Activated naive CD4-positive, alpha-beta T cell treated with anti-CD3 and anti-CD28 coated beads, Interleukin-2, amount 50 U/mL, for 24 hours (primary cell): ENCODE data around the gene MECP2.
"Not testable (repeated sequence)": the region's sequence is repeated elsewhere in the genome, so short reads cannot be mapped to it uniquely, and the experiment has no call there.

Experiments used
- H3K27ac Mint-ChIP-seq: one replicate; pipeline ENCODE4 v1.8.0; 2021; ENCODE audit warnings: mild to moderate bottlenecking, mixed read lengths
- H3K27me3 Mint-ChIP-seq: one replicate; pipeline ENCODE4 v1.8.0; 2021; ENCODE audit warnings: mixed read lengths
- H3K36me3 Mint-ChIP-seq: one replicate; pipeline ENCODE4 v1.8.0; 2021; ENCODE audit warnings: mixed read lengths
- H3K4me1 Mint-ChIP-seq: one replicate; pipeline ENCODE4 v1.8.0; 2021; ENCODE audit warnings: mixed read lengths
- H3K4me3 Mint-ChIP-seq: one replicate; pipeline ENCODE4 v1.8.0; 2021; ENCODE audit warnings: mild to moderate bottlenecking, mixed read lengths
- H3K9me3 Mint-ChIP-seq: one replicate; pipeline ENCODE4 v1.8.0; 2021; ENCODE audit warnings: mixed read lengths

The MECP2 gene

DNA sequence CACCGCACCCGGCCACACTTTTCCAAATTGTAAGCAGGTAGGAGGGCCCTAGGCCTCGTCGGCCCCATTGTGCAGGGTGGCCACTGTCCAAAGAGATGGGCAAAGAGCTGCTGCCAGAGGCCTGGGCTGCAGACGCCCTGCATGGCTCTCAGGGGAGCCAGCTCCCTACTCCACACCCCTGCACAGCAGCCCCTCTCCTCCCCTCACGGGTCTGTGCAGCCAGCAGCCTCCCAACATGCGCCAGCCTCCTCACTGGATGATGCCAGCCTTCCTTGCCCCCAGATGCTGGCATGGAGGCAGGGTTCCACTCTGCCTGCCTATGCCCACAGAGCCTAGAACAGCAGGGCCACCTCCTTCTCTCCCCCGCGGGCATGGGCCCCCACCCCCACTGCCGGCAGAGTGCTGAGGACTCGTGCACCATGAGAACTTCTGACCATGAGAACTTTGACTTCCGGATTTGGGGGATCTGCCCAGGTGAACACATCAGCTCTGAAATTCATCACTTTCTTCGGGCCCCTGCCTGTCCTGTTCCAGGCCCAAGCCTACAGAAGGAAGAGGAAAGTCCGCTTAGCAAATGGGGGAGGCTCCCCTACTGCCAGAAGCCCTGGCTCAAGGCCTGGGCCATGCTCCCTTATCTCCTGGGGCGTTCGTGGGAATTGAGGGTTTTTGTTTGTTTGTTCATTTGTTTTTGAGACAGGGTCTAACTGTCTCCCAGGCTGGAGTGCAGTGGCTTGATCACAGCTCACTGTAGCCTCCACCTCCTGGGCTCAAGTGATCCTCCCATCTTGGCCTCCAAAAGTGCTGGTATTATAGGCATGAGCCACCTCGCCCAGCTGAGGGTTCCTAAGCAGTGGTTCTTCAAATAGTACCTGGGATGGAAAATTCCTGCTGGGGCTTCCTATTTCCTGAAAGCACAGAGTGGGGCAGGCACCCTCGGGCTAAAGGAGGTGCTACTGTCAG lies 85.9 kb downstream of the MECP2 start:
- peaks cover 9% of the 10 kb centered on the region for H3K4me1 Mint-ChIP-seq
- H3K9me3 Mint-ChIP-seq: no peaks in the 10 kb centered on the region
- peaks cover 4% of the 10 kb centered on the region for H3K36me3 Mint-ChIP-seq
- H3K4me3 Mint-ChIP-seq: no peak overlapping the region
- no peaks in the 10 kb centered on the region for H3K27me3 Mint-ChIP-seq
- no peak overlapping the region for H3K27ac Mint-ChIP-seq

DNA sequence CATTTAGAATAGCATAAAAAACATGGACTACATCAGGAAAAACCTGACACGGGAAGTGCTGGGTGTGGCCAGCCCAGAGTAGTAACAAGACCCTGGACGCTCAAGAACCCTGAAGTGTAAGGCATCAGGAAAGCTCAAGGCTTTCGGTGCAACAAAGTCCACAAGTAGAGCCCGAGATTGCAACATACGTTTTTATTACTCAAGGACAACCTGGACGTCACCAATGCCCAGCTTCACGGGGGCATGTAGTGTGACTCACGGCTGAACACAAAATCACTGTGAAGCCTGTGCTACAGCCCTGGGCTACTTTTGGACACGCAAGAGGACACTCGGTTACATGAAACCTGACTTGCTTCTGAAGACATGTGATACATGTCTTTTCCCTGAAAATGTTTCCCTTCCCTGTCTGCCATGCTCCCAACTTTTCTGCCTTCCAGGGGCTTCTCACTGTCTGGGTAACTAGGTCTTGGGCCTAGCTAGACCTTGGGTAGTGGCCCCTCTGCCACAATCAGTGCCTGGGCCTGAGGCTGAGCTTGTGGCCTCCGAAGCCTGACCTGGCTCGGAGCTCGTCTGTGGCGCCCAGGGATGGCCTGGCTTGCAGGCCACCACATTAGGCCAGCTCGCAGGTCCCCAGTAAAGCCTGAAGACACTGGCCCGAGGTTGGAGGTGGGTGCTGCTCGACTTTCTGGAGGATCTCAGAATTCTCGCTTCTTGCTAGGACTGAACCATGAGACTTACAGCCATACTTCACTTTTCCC lies 87.0 kb downstream of the MECP2 start:
- no peak overlapping the region for H3K4me3 Mint-ChIP-seq
- peaks cover 5% of the 10 kb centered on the region for H3K4me1 Mint-ChIP-seq
- no peaks in the 10 kb centered on the region for H3K27me3 Mint-ChIP-seq
- H3K9me3 Mint-ChIP-seq: no peaks in the 10 kb centered on the region
- peaks cover 4% of the 10 kb centered on the region for H3K36me3 Mint-ChIP-seq
- no peak overlapping the region for H3K27ac Mint-ChIP-seq

DNA sequence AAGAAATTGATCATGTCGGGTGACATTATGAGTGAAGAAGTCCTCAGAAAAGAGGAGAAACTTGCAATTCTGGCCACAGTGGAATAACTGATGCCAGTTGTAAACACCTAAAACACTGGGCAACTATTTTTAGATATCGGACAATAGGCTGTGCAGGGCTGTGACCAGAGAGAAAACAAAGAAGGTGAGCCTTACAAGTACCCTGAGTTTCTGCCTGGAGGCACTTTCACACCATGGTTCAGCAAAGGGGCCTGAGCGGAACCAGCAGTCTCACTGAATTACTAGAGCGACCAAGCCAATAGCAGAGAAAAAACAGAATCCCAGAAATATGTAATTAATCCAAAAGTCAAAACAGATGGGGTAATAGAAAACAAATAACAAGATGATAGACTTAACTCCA lies 89.0 kb downstream of the MECP2 start:
- H3K27ac Mint-ChIP-seq: peak overlapping the region; percentile 23
- H3K27me3 Mint-ChIP-seq: no peaks in the 10 kb centered on the region
- no peaks in the 10 kb centered on the region for H3K9me3 Mint-ChIP-seq
- no peak overlapping the region for H3K4me3 Mint-ChIP-seq
- peaks cover 4% of the 10 kb centered on the region for H3K36me3 Mint-ChIP-seq
- H3K4me1 Mint-ChIP-seq: peaks cover 5% of the 10 kb centered on the region

DNA sequence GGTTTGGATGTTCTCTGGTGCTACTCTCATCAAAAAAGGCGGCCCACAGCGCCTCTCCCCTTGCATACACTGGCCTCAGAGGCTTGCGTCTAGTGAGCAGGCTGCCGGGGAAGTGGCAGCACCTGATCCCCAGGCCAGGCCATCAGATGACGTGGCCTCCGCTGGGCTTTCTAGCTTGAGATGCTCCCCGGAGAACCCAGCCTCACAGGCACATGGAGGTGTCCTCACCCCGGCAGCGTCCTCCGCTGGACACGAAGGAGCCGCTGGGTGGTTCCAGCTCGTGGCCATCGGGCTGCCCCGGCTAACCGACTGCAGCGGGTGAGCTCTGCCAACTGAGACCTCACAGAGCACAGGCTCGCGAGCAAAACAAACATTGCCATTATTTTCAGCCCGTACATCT lies 90.6 kb downstream of the MECP2 start:
- Mint-ChIP-seq H3K9me3 (no peaks in the 10 kb centered on the region), H3K36me3 (peaks cover 4% of the 10 kb centered on the region), H3K4me3 (no peak overlapping the region), H3K4me1 (peaks cover 17% of the 10 kb centered on the region), H3K27me3 (no peaks in the 10 kb centered on the region), H3K27ac (no peak overlapping the region)

DNA sequence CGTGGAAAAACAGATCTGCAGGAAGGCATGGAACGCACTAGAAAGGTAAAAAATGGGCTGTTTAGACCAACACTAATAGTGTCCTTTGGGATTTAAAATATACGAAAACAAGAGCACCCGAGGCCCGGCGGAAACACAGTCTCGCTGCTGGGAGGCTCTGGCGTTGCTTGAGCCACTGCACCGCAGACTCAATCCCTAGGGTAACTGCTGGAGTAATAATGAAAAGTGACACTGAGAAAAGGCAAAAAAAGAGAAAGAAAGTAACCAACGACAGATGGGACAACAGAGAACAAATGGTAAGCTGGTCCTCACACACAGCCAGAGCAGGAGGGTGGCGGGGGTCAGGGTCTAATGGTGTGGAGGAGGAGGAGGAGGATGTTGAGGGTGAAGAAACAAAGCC lies 93.2 kb downstream of the MECP2 start:
- Mint-ChIP-seq H3K27me3 (no peaks in the 10 kb centered on the region), H3K27ac (no peak overlapping the region), H3K36me3 (peaks cover 6% of the 10 kb centered on the region), H3K9me3 (no peaks in the 10 kb centered on the region), H3K4me1 (peaks cover 22% of the 10 kb centered on the region), H3K4me3 (no peak overlapping the region)

DNA sequence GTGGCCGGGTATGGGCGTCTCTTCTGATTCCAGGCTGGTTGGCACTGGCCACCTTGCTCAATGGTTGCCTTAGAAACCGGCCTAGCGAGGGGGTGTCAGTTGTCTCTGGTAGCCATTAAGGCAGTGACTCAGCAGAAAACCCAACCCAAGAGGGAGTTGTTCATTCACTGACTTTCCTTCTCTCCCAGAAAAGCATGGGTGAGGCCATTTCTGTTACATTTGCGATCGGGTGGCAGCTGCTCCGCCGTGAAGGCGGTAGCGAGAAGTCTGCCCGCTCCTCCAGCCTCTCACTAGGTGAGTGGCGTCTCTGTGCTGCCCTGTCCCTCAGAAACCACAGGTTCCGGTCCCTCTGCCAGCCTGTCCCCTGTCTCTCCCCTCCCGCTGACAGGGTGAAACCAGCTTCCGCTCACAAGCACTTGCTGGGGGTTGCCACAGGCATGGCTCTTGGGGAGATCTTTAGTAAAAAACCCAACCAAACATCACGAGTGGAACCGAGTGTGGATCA lies 95.2 kb downstream of the MECP2 start:
- H3K4me3 Mint-ChIP-seq: peak overlapping the region; percentile 65
- no peaks in the 10 kb centered on the region for H3K9me3 Mint-ChIP-seq
- H3K27me3 Mint-ChIP-seq: no peaks in the 10 kb centered on the region

DNA sequence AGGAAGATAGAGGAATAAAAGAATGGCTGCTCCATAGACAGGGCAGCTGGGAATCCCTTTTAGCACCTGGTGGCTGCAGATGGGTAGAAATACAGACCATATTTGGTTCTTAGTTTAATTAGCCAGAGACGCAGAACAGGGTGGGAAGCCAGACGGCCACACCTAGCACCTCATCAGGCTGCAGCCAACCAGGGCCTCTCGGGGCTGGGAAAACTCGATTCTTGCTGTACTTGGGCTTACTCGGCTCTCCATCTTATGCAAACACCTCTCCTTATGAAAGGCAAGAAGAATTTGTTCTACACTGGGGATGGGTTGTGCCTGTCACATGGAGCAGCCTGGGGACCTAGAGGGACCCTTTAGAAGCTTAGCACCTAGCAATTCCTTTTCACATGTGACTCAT lies 97.5 kb downstream of the MECP2 start:
- Mint-ChIP-seq H3K27ac (no peak overlapping the region), H3K4me3 (no peak overlapping the region), H3K36me3 (peaks cover 1% of the 10 kb centered on the region), H3K4me1 (peaks cover 17% of the 10 kb centered on the region), H3K27me3 (no peaks in the 10 kb centered on the region), H3K9me3 (no peaks in the 10 kb centered on the region)

More for the DNA sequence above, 95.2 kb downstream of the MECP2 start:
- Mint-ChIP-seq H3K4me1 (peaks cover 17% of the 10 kb centered on the region), H3K27ac (peak overlapping the region; percentile 94), H3K36me3 (peaks cover 1% of the 10 kb centered on the region)

DNA sequence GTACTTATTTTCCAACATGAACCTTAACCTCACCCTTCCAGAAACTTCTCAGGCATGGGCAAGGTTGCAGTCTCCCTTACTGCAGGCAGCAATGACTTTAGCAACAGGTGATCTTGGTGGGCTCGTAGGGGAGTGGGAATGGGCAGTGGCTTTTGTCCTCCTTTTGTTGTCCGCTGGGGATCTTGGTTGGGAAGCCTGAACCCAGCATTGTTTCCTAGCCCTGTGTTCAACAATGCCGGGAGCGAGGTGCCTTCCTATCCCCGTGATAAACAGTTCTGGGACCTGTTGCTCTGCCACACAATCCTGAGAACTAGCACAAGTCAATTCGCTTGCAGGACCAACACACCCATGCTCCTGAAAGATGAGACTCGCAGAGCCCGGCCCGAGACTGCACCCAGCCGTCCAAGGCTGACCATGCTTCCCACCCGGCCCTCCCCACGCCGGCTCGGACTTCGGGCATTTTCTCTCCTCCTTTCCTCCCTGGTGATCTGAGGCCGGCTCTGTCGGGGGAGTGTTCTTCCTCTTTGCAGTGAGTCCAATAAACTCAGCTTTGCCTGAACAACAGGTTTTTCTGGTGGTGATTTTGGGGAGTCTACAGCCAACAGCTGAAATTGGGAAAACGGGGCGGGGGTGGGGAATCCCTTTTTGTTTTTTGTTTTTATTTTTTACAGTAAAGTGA lies 98.0 kb downstream of the MECP2 start:
- H3K4me3 Mint-ChIP-seq: no peak overlapping the region
- H3K27me3 Mint-ChIP-seq: no peaks in the 10 kb centered on the region
- H3K4me1 Mint-ChIP-seq: peaks cover 17% of the 10 kb centered on the region
- peaks cover 1% of the 10 kb centered on the region for H3K36me3 Mint-ChIP-seq
- H3K27ac Mint-ChIP-seq: no peak overlapping the region
- no peaks in the 10 kb centered on the region for H3K9me3 Mint-ChIP-seq

DNA sequence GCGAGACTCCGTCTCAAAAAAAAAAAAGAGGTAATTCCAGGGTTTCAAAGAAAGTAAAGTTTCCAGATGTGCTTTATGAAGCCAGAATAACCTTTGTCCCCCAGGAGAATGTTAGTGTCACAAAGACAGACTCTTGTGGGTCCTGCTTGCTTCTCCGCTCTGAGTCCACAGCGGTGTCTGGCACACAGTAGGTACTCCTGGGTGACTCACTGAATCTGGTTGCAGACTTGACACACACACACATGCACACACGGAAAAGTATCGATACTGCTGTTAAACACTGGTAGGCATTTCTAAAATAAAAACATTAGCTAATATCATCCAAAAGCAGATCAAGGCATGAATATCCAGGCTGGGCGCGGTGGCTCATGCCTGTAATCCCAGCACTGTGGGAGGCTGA lies 102.0 kb downstream of the MECP2 start:
- no peaks in the 10 kb centered on the region for H3K9me3 Mint-ChIP-seq
- H3K4me1 Mint-ChIP-seq: peaks cover 12% of the 10 kb centered on the region
- H3K27me3 Mint-ChIP-seq: no peaks in the 10 kb centered on the region
- H3K27ac Mint-ChIP-seq: no peak overlapping the region
- H3K4me3 Mint-ChIP-seq: no peak overlapping the region
- no peaks in the 10 kb centered on the region for H3K36me3 Mint-ChIP-seq

DNA sequence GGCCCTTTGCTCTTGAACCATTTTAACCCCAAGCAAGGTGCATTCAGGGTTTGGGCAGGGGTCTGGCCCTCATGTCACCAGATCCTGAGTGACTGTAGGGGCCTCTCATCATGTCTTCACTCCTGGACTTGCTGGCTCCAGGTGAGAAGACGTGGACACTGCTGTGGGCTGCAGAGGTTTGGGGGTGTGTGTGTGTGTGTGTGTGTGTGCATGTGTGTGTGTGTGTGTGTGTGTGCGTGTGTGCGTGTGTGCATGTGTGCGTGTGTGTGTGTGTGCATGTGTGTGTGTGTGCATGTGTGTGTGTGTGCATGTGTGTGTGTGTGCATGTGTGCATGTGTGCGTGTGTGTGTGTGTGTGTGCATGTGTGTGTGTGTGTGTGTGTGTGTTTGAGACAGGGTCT lies 103.1 kb downstream of the MECP2 start:
- not testable (repeated sequence) for H3K27ac Mint-ChIP-seq, H3K36me3 Mint-ChIP-seq, H3K27me3 Mint-ChIP-seq, H3K9me3 Mint-ChIP-seq, H3K4me3 Mint-ChIP-seq
- H3K4me1 Mint-ChIP-seq: peaks cover 22% of the 10 kb centered on the region

DNA sequence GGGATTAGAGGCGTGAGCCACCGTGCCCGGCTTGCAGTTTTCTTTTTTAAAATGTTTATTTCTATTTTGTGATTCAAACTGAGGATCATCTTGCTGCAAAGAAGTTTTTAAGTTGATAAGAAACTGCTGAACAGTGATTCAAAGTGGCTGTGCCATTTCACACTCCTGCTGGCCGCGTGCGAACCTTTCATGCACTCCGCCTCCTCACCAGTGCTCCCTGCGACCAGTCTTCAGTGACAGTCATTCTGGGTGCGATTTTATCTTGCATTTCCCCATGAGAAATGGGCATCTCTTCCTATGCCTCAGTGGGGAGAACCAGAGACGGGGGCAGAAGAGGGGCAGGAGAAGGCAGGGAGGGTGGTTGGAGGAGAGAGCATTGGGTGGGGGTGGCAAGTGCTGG lies 103.5 kb downstream of the MECP2 start:
- H3K4me3 Mint-ChIP-seq: no peak overlapping the region
- no peaks in the 10 kb centered on the region for H3K36me3 Mint-ChIP-seq
- H3K27ac Mint-ChIP-seq: no peak overlapping the region
- no peaks in the 10 kb centered on the region for H3K27me3 Mint-ChIP-seq
- H3K4me1 Mint-ChIP-seq: peaks cover 24% of the 10 kb centered on the region
- no peaks in the 10 kb centered on the region for H3K9me3 Mint-ChIP-seq

DNA sequence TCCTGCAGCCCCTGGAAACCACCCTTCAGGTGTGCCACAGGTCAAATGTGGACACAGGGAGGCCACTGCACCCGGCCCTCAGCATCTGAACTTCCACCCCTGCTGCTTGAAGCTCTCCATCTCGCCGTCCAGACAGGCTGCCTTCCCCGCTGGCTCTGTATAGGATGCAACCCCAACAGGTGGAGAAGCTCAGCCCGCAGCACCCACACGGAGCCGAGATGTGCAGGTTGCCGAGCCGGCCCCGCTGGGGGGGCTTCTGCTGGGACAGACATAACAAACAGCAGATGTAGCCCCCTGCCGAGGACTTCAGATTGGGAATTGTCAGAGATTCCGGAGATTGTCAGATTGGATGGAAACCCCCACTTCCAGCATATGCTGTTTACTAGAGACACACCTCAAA lies 104.4 kb downstream of the MECP2 start:
- H3K9me3 Mint-ChIP-seq: no peaks in the 10 kb centered on the region
- no peaks in the 10 kb centered on the region for H3K36me3 Mint-ChIP-seq
- H3K4me1 Mint-ChIP-seq: peaks cover 24% of the 10 kb centered on the region
- H3K4me3 Mint-ChIP-seq: no peak overlapping the region
- H3K27me3 Mint-ChIP-seq: no peaks in the 10 kb centered on the region
- no peak overlapping the region for H3K27ac Mint-ChIP-seq

DNA sequence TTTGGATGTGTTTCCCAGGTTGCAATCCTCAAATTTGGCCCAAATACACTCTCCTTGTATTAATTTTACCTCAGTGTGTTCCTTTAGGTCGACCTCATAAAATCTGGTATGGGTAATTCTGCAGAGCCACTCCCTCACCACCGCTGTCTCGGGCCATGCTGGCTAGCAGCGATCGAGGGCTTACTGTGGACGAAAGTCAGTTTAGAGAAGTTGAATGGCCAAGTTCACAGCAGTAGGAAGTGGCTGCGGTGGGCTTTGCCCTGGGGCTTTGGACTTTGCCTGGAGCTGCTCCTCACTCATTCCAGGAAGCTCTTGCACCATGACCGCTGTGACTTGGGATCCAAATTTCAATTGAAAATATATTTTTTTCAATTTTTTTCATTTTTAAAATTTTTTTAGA lies 105.3 kb downstream of the MECP2 start:
- peaks cover 24% of the 10 kb centered on the region for H3K4me1 Mint-ChIP-seq
- no peaks in the 10 kb centered on the region for H3K36me3 Mint-ChIP-seq
- no peak overlapping the region for H3K4me3 Mint-ChIP-seq
- H3K27ac Mint-ChIP-seq: no peak overlapping the region
- no peaks in the 10 kb centered on the region for H3K27me3 Mint-ChIP-seq
- no peaks in the 10 kb centered on the region for H3K9me3 Mint-ChIP-seq

DNA sequence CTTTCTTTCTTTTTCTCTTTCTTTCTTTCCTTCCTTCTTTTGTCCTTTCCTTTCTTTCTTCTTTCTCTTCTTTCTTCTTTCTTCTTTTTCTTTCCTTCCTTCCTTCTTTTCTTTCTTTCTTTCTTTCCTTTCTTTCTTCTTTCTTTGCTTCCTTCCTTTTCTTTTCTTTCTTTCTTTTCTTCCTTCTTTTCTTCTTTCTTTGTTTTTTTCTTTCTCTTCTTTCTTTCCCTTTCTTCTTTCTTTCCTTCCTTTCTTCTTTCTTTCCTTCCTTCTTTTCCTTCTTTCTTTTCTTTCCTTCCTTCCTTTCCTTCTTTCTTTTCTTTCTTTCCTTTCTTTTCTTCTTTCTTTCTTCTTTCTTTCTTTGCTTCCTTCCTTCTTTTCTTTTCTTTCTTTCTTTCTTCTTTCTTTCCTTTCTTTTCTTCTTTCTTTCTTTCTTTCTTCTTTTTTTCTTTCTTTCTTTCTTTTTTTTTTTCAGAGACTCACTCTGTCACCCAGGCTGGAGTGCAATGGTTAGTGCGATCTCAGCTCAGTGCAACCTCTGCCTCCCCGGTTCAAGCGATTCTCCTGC lies 106.4 kb downstream of the MECP2 start:
- H3K4me3 Mint-ChIP-seq: peak overlapping the region; percentile 58
- H3K27me3 Mint-ChIP-seq: no peaks in the 10 kb centered on the region
- H3K4me1 Mint-ChIP-seq: peaks cover 24% of the 10 kb centered on the region
- H3K9me3 Mint-ChIP-seq: no peaks in the 10 kb centered on the region
- H3K27ac Mint-ChIP-seq: peak overlapping the region; percentile 77
- H3K36me3 Mint-ChIP-seq: no peaks in the 10 kb centered on the region

DNA sequence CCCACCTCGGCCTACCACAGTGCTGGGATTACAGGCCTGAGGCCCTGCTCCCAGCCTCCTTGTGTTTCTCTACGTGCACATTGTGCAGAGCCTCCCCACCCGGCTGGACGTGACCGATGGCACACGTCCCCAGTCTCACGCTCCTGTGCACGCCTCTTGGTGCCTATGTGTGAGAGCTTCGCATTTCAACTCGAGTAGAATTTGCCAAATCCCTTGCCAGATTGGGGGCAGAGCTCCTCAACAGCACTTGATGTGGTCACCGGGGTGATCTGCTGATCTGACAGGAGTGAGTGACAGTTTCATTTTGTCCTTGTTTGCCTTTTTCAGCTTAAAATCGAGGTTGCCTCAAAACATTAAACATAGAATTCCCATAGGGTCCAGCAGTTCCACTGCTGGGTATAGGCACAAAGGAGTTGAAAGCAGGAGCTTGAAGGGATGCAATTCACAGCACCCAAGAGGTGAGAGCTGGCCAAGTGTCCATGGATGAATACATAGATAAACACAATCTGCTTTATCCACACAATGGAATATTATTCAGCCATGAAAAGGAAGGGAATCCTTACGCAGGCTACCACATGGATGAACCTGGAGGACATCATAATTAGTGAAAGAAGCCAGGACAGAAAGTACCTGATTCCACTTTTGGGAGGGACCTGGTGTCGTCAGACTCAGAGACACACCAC lies 107.4 kb downstream of the MECP2 start:
- peaks cover 24% of the 10 kb centered on the region for H3K4me1 Mint-ChIP-seq
- H3K4me3 Mint-ChIP-seq: peak overlapping the region; percentile 33
- no peaks in the 10 kb centered on the region for H3K9me3 Mint-ChIP-seq
- no peaks in the 10 kb centered on the region for H3K36me3 Mint-ChIP-seq
- peak overlapping the region; percentile 30 for H3K27ac Mint-ChIP-seq
- H3K27me3 Mint-ChIP-seq: no peaks in the 10 kb centered on the region
